Skeletal muscle cell (primary cell): ENCODE results near the gene ATRAID.

ENCODE experiments used
- DNase-seq: peaks from one replicate; pipeline ENCODE4 v3.0.0-alpha.2; 2010; ENCODE audit warnings: low read depth
- H3K4me3 ChIP-seq: 2 replicates; pipeline ENCODE4 v1.5.1; 2011; ENCODE audit warnings: low read depth, mild to moderate bottlenecking, control low read depth, low read length, moderate library complexity

The ATRAID gene

GRCh38 chr2:27217173-27218121, 5.6 kb downstream of the ATRAID start, which contains the start of gene CAD:
Gene CAD (plus strand): TSS chr2:27217369. CDS start chr2:27217552, 183 bp downstream.
- DNase-seq = peak; percentile 43
- peak within 1 kb of the TSS; percentile 87 for H3K4me3 ChIP-seq

- DNase-seq = no peak
- no peak overlapping the region for H3K4me3 ChIP-seq
These were observed 6.8 kb downstream of the ATRAID start for GRCh38 chr2:27218614-27219013.

DNA sequence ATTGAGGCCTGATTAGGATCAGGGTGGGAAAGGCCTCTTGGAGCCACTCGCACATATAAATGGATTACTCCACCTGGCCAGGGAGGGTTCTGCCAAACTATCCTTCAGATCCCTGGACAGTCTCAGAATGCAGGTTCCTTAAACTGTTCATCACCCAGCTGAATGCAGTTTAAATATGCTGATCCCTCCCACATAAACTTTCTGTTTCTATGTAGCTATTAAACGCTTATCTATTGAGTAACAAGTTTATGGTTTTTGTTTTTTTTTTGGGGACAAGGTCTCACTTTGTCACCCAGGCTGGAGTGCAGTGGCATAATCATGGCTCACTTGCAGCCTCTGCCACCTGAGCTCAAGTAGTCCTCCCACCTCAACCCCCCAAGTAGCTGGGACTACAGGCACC, 7.2 kb downstream of the ATRAID start:
- DNase-seq = no peak
- H3K4me3 ChIP-seq = no peak overlapping the region

- no peak for DNase-seq
- no peak overlapping the region for H3K4me3 ChIP-seq
These were observed 8.2 kb downstream of the ATRAID start for GRCh38 chr2:27220091-27220490.

GRCh38 chr2:27221166-27221565, 9.3 kb downstream of the ATRAID start:
- no peak overlapping the region for H3K4me3 ChIP-seq
- DNase-seq = no peak

DNA sequence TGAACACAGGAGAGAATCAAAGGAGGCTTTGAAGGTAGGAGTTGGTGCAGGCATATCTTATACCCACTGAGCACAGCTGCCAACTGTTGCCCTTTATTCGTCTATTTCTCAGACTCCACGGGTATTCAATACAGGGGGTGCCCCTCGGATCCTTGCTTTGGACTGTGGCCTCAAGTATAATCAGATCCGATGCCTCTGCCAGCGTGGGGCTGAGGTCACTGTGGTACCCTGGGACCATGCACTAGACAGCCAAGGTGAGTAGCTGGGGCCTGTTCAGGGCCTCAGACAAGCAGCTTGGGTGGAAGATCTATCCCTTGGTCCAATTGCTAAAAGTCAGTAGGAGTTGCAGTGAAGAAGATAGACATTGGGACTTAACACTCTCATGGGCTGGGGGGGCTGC, 10.6 kb downstream of the ATRAID start:
- DNase-seq = no peak
- no peak overlapping the region for H3K4me3 ChIP-seq

DNA sequence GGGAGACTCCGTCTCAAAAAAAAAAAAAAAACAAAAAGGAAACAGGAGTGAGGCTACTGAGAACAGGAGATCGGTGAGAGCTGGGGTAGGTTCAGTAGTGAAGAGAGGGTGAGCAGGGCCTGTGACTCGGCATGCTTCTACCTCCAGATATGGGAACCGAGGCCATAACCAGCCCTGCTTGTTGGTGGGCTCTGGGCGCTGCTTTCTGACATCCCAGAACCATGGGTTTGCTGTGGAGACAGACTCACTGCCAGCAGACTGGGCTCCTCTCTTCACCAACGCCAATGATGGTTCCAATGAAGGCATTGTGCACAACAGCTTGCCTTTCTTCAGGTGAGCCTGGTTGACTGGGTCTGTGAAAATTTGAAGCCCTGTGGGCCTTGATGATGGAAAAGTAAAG, 11.6 kb downstream of the ATRAID start:
- no peak overlapping the region for H3K4me3 ChIP-seq
- DNase-seq = no peak

DNA sequence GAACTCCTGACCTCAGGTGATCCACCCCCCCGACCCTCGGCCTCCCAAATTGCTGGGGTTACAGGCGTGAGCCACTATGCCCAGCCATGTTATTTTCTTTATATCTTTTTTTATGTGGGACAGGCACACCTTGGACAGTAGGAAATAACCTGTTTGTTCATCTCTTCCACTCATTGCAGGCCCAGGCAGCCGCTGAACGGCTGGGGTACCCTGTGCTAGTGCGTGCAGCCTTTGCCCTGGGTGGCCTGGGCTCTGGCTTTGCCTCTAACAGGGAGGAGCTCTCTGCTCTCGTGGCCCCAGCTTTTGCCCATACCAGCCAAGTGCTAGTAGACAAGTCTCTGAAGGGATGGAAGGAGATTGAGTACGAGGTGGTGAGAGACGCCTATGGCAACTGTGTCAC, 13.7 kb downstream of the ATRAID start:
- DNase-seq = no peak
- no peak overlapping the region for H3K4me3 ChIP-seq

DNA sequence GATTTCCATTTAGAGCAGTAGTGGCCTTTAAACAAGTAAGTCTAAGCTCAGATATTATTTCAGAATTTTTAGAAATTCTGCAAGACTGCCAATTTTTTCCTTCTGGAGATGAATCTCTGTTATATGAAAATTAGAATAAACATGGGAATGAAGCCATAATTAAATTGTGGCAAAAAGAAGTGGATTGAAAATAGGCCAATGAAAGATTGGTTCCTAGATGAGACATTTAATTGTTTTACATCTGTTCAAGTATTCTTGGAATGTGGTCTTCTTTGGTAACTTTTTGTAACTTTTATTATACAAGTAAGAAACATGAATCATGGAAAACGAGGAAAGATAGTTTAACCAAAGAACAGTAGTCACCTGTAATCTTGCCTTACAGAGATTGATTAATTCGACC, 15.7 kb downstream of the ATRAID start:
- DNase-seq = no peak
- no peak overlapping the region for H3K4me3 ChIP-seq

DNA sequence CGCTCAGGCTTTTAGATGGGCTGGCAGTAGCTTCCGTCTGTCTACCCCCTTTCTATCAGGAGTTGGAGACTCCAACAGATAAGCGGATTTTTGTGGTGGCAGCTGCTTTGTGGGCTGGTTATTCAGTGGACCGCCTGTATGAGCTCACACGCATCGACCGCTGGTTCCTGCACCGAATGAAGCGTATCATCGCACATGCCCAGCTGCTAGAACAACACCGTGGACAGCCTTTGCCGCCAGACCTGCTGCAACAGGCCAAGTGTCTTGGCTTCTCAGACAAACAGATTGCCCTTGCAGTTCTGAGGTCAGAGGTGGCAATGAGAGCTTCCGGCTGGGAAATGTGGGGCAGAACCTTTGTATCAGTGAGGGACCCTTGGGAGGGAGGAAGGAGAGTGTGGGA, 20.1 kb downstream of the ATRAID start:
- no peak for DNase-seq
- H3K4me3 ChIP-seq = no peak overlapping the region

DNA sequence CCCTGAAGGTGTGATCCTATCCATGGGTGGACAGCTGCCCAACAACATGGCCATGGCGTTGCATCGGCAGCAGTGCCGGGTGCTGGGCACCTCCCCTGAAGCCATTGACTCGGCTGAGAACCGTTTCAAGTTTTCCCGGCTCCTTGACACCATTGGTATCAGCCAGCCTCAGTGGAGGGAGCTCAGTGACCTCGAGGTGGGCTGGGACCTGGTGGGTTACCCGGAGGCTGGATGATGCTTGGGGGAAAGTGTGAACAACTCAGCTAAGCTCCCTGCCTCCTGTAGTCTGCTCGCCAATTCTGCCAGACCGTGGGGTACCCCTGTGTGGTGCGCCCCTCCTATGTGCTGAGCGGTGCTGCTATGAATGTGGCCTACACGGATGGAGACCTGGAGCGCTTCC, 21.5 kb downstream of the ATRAID start:
- no peak for DNase-seq
- H3K4me3 ChIP-seq = no peak overlapping the region

- no peak for DNase-seq
- H3K4me3 ChIP-seq = no peak overlapping the region
These were observed 24.3 kb downstream of the ATRAID start for GRCh38 chr2:27236136-27236535.

DNA sequence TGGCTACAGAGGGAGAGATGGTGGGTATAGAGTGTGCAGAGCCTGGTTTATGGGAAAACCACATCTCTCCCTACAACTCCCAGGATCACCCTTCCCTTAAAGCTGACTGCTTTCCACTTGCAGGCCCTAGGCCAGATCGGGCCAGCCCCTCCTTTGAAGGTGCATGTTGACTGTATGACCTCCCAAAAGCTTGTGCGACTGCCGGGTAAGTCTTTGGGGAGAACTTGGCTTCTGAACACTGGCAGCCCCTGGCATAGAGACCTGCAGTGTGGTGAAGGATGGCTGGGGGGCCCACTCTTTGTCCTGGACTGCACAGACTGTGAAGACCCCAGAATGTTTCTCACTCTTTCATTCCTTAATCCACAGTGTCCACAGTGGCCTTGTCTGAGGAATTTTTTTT, 24.8 kb downstream of the ATRAID start:
- DNase-seq = no peak
- H3K4me3 ChIP-seq = no peak overlapping the region

- H3K4me3 ChIP-seq = no peak overlapping the region
- DNase-seq = no peak
These were observed 25.6 kb downstream of the ATRAID start for GRCh38 chr2:27237341-27237945.

DNA sequence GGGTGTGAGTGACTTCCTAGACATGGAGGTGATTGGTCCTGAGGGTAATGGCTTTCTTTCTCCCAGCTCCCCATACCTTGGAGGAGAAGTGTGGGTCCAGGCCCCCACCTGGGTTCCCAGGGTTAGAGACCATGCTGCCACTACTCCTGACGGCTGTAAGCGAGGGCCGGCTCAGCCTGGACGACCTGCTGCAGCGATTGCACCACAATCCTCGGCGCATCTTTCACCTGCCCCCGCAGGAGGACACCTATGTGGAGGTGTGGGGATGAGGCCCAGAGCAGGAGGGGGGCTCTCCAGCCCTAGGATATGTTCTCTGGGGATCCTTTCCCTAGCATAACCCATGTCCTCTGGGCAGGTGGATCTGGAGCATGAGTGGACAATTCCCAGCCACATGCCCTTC, 27.1 kb downstream of the ATRAID start:
- DNase-seq = no peak
- H3K4me3 ChIP-seq = no peak overlapping the region

GRCh38 chr2:27240406-27240805, 28.6 kb downstream of the ATRAID start:
- no peak overlapping the region for H3K4me3 ChIP-seq
- DNase-seq = no peak

DNA sequence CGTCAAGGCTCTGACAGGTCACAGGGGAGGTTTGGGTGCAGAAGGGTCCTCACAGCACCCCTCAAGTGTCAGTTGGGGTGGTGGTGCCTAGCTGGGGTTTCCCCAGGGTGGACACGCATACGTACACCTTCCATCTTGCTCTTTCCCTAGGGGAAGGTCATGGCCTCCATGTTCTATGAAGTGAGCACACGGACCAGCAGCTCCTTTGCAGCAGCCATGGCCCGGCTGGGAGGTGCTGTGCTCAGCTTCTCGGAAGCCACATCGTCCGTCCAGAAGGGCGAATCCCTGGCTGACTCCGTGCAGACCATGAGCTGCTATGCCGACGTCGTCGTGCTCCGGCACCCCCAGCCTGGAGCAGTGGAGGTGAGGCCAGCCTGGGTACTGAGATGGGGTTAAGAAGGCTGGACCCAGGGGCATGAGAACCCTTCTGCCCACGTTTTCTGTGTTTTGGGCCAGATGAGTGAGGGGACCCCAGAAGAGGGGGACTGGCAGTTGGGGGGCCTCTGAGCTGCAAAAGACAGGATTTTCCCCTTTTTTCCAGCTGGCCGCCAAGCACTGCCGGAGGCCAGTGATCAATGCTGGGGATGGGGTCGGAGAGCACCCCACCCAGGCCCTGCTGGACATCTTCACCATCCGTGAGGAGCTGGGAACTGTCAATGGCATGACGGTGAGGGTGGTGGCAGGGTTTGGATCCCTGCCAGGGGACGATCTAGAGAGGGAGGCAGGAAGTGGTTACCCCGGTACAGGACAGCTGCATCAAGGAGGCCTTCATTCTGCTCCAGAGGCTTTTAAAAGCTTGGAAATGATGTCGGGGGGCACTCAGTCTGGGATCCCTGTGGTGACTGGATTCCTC, 30.1 kb downstream of the ATRAID start:
- DNase-seq = no peak
- no peak overlapping the region for H3K4me3 ChIP-seq

- DNase-seq = no peak
- H3K4me3 ChIP-seq = no peak overlapping the region
These were observed 30.7 kb downstream of the ATRAID start for GRCh38 chr2:27242614-27242951.

DNA sequence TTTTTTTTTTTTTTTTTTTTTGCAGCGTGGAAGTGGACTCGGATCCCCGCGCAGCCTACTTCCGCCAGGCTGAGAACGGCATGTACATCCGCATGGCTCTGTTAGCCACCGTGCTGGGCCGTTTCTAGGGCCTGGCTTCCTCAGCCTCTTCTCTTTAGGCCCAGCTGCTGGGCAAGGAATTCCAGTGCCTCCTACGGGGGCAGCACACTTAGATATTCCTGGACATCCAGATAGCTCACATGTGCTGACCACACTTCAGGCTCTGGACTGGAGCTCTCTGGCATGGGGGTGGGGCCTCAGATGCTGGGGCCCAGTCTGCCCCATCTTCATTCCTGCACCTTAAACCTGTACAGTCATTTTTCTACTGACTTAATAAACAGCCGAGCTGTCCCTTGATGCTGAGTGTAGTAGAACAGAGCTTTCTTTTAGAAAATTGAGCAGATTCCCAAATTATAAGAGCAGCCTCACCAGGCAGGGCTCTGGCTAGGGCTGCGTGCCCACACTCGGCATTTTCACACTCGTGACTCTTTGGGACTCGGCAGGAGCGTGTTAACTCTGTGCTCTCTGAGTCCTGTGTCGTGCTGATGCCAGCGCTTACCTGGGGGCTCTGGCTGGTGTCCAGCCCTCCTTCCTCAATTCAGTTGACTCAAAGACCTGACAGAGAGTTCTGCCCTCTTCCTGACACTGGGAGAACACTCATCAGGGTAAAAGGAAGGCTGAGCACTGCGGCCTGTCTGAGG, 31.7 kb downstream of the ATRAID start:
- DNase-seq = no peak

DNA sequence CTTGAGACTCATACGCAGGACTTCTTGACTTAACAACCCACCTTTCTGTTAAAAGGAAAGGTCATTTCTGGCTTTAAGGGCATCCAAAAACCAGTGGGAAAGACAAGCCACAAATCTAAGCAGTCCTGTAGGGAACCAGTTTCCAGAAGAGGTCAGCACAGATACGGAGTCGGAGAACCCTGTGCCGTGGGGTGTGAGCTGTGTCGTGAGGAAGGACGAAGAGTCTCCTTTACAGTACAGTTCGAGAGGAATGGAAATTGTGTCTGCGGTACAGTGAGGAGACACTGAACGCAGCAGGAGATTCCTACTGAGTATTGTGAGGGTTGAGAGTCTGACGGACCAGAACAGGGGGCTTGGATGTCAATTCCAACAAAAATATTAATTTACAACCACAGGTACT, 33.3 kb downstream of the ATRAID start:
- DNase-seq = no peak
- no peak overlapping the region for H3K4me3 ChIP-seq

More for the DNA sequence above, 31.7 kb downstream of the ATRAID start:
- H3K4me3 ChIP-seq = no peak overlapping the region
